ENCODE results near the gene SMIM3. TPM values are rescaled to one million over a fixed set of nuclear protein-coding genes. Genes with fewer than 3 reads are reported as not detected.
A peak's percentile ranks its signal among the peaks of the same experiment; 100 is the strongest.
"Not testable (repeated sequence)": the region's sequence is repeated elsewhere in the genome, so short reads cannot be mapped to it uniquely, and the experiment has no call there.

SMIM3 gene
- total RNA-seq, 6 donors from 2014 or later = 20.4 to 40.0 (median 21.6) TPM

GRCh38 chr5:150815010-150815409 lies 36.5 kb downstream of the SMIM3 start:
- ATAC-seq (ENCODE audit: low FRiP score in 2 of 2) = no peak
- H3K27ac ChIP-seq = no peak overlapping the region
- no peaks in the 10 kb centered on the region for H3K4me1 ChIP-seq
- no peaks in the 10 kb centered on the region for H3K36me3 ChIP-seq
- H3K4me3 ChIP-seq = no peak overlapping the region
- no peak for TF ChIP-seq POLR2AphosphoS5 (IDR thresholded peaks at IDR 0.05)
- no peak for TF ChIP-seq EP300 (IDR thresholded peaks at IDR 0.05)
- TF ChIP-seq CTCF (IDR thresholded peaks at IDR 0.05) = no peak
- no peak for TF ChIP-seq POLR2A (IDR thresholded peaks at IDR 0.05)
- no peak for DNase-seq
- H3K9me3 ChIP-seq = peaks cover 0 to 8% (median 3%) of the 10 kb centered on the region in 4 donors
- no peaks in the 10 kb centered on the region for H3K27me3 ChIP-seq

- H3K27ac ChIP-seq = no peak overlapping the region
- ATAC-seq (ENCODE audit: low FRiP score in 2 of 2) = no peak
- no peaks in the 10 kb centered on the region for H3K36me3 ChIP-seq
- DNase-seq = no peak
- WGBS, 2 donors = 67 to 84% methylated on average over 1 to 2 of the region's 2 CpGs
- no peak overlapping the region for H3K4me3 ChIP-seq
- peaks cover 0 to 8% (median 3%) of the 10 kb centered on the region in 4 donors for H3K9me3 ChIP-seq
- TF ChIP-seq EP300 (IDR thresholded peaks at IDR 0.05) = no peak
- TF ChIP-seq CTCF (IDR thresholded peaks at IDR 0.05) = no peak
- TF ChIP-seq POLR2AphosphoS5 (IDR thresholded peaks at IDR 0.05) = no peak
- no peak for TF ChIP-seq POLR2A (IDR thresholded peaks at IDR 0.05)
- H3K4me1 ChIP-seq = no peaks in the 10 kb centered on the region
- H3K27me3 ChIP-seq = no peaks in the 10 kb centered on the region
Measured at GRCh38 chr5:150816946-150817345, 38.4 kb downstream of the SMIM3 start.

GRCh38 chr5:150829744-150830143 lies 51.2 kb downstream of the SMIM3 start:
- Histone ChIP-seq H3K27me3 (no peaks in the 10 kb centered on the region), H3K4me3 (no peak overlapping the region), H3K27ac (no peak overlapping the region), H3K36me3 (no peaks in the 10 kb centered on the region), H3K4me1 (no peaks in the 10 kb centered on the region), H3K9me3 (peaks cover 0 to 28% (median 10%) of the 10 kb centered on the region in 4 donors)
- DNase-seq (no peak), ATAC-seq (ENCODE audit: low FRiP score in 2 of 2) (no peak)
- 79 to 81% methylated on average over 5 of the region's 5 CpGs for WGBS, 2 donors
- TF ChIP-seq POLR2A (IDR thresholded peaks at IDR 0.05) = no peak
- no peak for TF ChIP-seq POLR2AphosphoS5 (IDR thresholded peaks at IDR 0.05)
- no peak for TF ChIP-seq CTCF (IDR thresholded peaks at IDR 0.05)
- no peak for TF ChIP-seq EP300 (IDR thresholded peaks at IDR 0.05)

GRCh38 chr5:150831821-150832220 lies 53.3 kb downstream of the SMIM3 start:
- H3K4me1 ChIP-seq; H3K36me3 ChIP-seq; DNase-seq; ATAC-seq (ENCODE audit: low FRiP score in 2 of 2); H3K4me3 ChIP-seq; H3K27me3 ChIP-seq; H3K27ac ChIP-seq: not testable (repeated sequence)
- WGBS, 2 donors = 76 to 88% methylated on average over 3 of the region's 3 CpGs
- H3K9me3 ChIP-seq = peaks cover 0 to 28% (median 10%) of the 10 kb centered on the region in 4 donors

GRCh38 chr5:150836064-150836463 lies 57.5 kb downstream of the SMIM3 start:
- H3K27ac ChIP-seq = no peak overlapping the region
- H3K4me1 ChIP-seq = no peaks in the 10 kb centered on the region
- H3K27me3 ChIP-seq = no peaks in the 10 kb centered on the region
- WGBS, 2 donors = 85 to 92% methylated on average over 5 of the region's 5 CpGs
- TF ChIP-seq EP300 (IDR thresholded peaks at IDR 0.05) (no peak), CTCF (IDR thresholded peaks at IDR 0.05) (no peak), POLR2AphosphoS5 (IDR thresholded peaks at IDR 0.05) (no peak), POLR2A (IDR thresholded peaks at IDR 0.05) (no peak)
- DNase-seq = peak in 1 of 2 donors; percentile 46
- H3K9me3 ChIP-seq = peaks cover 0 to 17% (median 10%) of the 10 kb centered on the region in 4 donors
- H3K4me3 ChIP-seq = no peak overlapping the region
- H3K36me3 ChIP-seq = no peaks in the 10 kb centered on the region
- no peak for ATAC-seq (ENCODE audit: low FRiP score in 2 of 2)
